ENCODE measurements around the gene CALCA. TPM values are rescaled to one million over a fixed set of nuclear protein-coding genes. Genes with fewer than 3 reads are reported as not detected.

The CALCA gene
- total RNA-seq, 1 donor from 2014 or later = 0.29 TPM

GRCh38 chr11:14942745-14943144 lies 29.4 kb downstream of the CALCA start:
- no peak for TF ChIP-seq CTCF (conservative IDR thresholded peaks at IDR 0.05; ENCODE audit: low read depth, low read length)
- no peak overlapping the region for H3K4me3 ChIP-seq (ENCODE audit: low read depth, low read length)
- no peak for DNase-seq (ENCODE audit: low read depth)

GRCh38 chr11:14938936-14939335 lies 33.2 kb downstream of the CALCA start:
- TF ChIP-seq CTCF (conservative IDR thresholded peaks at IDR 0.05; ENCODE audit: low read depth, low read length) = no peak
- DNase-seq (ENCODE audit: low read depth) = no peak
- no peak overlapping the region for H3K4me3 ChIP-seq (ENCODE audit: low read depth, low read length)

GRCh38 chr11:14934641-14935351 lies 37.4 kb downstream of the CALCA start:
- no peak for TF ChIP-seq CTCF (conservative IDR thresholded peaks at IDR 0.05; ENCODE audit: low read depth, low read length)
- no peak for DNase-seq (ENCODE audit: low read depth)

GRCh38 chr11:14932447-14932846 lies 39.7 kb downstream of the CALCA start:
- H3K4me3 ChIP-seq (ENCODE audit: low read depth, low read length) = no peak overlapping the region
- DNase-seq (ENCODE audit: low read depth) = no peak
- TF ChIP-seq CTCF (conservative IDR thresholded peaks at IDR 0.05; ENCODE audit: low read depth, low read length) = no peak

More at GRCh38 chr11:14934641-14935351, 37.4 kb downstream of the CALCA start:
- no peak overlapping the region for H3K4me3 ChIP-seq (ENCODE audit: low read depth, low read length)

- DNase-seq (ENCODE audit: low read depth) = no peak
Observed at GRCh38 chr11:14930369-14930768, 41.8 kb downstream of the CALCA start.

GRCh38 chr11:14927146-14927545 lies 45.0 kb downstream of the CALCA start:
- DNase-seq (ENCODE audit: low read depth) = peak; percentile 74
- TF ChIP-seq CTCF (conservative IDR thresholded peaks at IDR 0.05; ENCODE audit: low read depth, low read length) = no peak
- H3K4me3 ChIP-seq (ENCODE audit: low read depth, low read length) = no peak overlapping the region

More at GRCh38 chr11:14930369-14930768, 41.8 kb downstream of the CALCA start:
- no peak for TF ChIP-seq CTCF (conservative IDR thresholded peaks at IDR 0.05; ENCODE audit: low read depth, low read length)
- H3K4me3 ChIP-seq (ENCODE audit: low read depth, low read length) = no peak overlapping the region

GRCh38 chr11:14924318-14924717 lies 47.8 kb downstream of the CALCA start:
- no peak for TF ChIP-seq CTCF (conservative IDR thresholded peaks at IDR 0.05; ENCODE audit: low read depth, low read length)
- no peak overlapping the region for H3K4me3 ChIP-seq (ENCODE audit: low read depth, low read length)
- no peak for DNase-seq (ENCODE audit: low read depth)
